Measurements from ENCODE around the gene RTL5.
A peak's percentile ranks its signal among the peaks of the same experiment; 100 is the strongest.

Gene RTL5

DNA sequence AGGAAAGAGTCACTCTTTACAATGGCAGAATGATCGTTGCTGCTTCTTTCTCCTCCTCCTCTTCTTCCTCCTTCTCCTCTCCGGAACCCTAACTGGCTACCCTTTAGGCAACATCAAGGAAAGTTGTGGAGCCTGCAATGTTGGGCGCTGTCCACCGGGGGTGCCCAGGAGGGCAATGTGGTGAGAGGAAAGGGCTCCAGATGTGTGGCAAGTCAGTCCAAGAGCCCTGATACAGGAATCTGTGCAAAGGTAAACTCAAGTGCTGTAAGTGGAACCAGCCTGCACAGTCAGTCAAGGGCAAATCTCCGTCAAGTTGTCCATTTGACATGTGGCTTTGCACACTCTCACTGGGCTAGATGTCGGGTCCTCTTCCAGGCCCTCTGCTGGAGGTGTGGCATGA, 2.8 kb downstream of the RTL5 start:
- peak; percentile 29 for DNase-seq

DNA sequence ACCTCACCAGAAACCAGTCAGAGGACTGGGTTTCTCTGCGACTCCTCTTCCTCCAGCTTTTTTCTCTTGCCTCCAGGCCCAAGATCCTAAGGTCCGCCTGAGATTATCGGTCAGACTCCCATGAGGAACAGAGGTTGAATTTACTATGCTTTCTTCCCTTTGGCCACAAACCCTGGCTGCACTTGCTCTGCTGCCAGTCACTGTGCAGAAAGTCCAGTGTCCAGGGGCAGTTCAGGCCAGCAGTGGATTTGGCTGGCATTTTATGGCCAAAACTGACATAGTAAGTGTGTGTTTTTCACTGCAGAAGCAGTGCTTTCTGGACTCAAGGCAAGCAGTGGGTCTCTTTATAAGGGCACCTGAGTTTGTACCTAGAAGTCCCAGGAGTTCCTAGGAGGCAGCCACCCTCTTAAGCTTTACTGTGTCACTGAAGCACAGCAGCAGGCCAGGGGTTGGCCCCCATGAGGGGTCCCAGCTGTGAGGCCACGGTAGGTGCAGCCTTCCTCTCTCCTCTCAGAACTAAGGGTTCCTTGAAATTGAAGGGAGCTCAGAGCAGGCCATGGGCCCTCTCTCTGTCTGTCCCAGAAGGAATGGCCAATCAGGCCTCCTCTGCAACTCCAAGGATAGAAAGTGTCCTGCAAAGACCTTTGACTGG, 3.4 kb downstream of the RTL5 start:
- no peak for DNase-seq

DNA sequence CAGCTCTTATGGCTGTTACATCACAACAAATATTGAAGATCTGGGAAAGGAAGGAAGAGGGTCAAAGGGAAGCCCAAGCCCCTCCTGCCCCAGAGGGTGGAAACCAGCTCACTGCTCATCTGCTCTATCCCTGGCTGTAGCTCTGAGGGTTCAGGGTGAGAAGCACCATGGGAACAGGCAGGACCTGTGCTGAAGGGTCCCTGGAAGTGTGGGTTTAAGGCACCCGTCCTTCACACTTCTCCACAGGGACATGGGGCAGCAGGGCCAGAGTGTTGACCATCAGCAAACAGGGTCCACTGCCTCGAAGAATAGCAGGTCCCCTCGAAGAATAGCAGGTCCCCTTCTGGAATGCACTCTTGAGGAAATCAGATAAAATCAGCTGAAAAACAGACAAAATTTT, 4.4 kb downstream of the RTL5 start:
- DNase-seq: no peak

DNA sequence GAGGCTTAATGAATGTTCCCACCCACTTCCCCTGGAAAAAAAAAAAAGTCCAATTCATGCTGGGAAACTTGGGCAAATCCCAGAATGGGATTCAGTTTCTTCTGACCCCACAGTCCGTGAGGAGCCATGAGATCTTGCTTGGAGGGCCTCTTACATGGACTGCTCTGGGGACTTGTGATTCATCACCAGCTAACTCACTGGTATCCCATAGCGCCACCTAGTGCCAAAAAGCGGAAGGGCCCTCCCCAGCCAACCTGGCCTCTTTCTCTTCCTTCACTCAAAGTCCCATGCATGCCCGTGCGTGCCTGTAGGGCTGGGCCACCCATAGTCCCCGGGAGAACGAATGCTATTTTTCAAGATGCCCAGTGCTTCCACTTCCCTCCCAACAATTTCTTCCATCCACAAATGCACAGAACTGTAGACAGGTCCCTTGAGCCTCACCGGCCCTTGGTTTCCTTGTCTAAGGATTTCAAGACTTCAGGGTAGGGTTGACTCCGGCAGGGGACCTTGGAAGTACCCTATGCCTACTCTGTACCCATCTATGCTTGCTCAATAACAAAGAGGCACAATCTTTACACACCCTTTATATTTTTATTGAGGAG, 5.1 kb downstream of the RTL5 start:
- peak; percentile 77 for DNase-seq

DNA sequence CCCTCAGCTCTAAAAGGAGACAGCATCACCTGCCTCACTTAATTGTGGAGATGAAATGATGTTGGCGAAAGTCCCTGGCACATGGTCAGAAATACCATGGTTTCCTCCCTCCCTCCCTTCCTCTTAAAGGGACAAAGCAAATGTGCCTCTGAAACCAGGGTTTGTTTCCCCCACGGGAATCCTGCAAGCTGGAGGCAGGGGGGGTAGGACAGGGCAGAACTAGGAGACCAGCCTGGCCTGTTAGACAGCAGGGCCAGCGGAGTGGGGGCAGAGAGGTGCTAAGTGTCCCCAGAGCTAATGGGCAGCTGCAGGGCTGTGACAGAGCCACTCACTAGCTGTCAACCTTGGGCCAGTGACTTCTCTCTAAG, 5.7 kb downstream of the RTL5 start:
- no peak for DNase-seq

DNA sequence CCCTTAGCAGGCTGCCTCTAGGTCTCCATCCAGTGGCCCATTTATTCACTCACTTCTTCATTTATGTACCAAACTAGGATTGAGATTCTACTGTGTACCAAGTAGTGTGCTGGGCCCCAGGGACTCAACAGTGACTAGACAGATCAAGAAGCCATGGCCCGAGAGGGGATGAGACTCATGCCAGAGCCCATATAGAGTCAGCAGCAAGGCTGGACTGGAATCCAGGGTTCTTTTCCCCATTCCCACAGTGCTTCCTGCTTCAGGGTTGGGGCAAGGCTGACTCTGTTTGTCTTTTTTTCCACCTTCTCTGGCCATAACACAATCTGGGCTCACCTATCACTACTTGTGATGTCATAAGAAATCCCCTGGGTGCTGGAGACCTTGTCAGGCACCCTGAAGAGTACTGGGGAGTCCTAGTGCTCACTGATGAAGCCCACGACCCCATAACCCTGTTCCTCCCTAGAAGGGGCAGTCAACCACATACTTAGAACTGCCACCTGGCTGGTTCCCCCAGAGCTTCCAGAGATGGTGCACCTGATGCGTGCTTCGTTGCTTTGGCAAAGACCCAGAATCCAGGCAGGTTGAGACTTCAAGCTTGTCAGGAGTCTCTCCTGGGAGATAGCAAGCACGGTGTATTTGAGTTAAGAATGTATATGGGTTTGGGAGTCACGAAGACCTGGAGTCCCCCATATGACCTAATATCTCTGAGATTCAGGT, 6.2 kb downstream of the RTL5 start:
- DNase-seq: no peak

DNA sequence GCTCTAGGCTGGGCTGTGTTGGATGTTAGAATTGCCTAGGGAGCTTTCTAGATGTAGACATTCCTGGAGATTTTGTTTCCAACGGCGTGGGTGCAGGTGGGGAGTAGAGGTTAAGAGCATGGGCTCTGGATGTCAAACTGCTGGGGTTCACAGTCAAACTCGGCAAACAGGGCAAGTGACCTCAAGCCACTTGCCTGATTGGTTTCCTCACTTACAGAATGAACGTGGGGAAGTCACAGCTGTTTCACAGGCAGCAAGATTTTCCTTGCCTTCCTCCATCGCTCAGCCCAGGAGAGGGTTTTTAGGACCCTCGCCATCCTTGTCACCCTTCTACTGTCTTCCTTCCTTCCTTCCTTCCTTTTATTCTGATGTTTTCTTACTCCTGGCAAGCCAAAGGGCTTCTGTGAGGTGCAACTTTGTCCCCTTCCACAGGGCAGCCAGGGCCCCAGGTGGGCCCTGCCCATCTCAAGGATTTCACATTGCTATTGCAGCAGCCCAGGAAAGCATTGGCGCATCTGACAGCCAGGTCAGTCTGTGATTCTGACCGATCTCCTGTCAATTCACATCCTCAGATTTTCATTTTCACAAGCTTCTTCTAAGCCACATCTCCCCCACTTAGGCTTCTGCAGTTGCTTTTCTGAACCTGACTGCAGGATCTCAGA, 7.0 kb downstream of the RTL5 start:
- no peak for DNase-seq

DNA sequence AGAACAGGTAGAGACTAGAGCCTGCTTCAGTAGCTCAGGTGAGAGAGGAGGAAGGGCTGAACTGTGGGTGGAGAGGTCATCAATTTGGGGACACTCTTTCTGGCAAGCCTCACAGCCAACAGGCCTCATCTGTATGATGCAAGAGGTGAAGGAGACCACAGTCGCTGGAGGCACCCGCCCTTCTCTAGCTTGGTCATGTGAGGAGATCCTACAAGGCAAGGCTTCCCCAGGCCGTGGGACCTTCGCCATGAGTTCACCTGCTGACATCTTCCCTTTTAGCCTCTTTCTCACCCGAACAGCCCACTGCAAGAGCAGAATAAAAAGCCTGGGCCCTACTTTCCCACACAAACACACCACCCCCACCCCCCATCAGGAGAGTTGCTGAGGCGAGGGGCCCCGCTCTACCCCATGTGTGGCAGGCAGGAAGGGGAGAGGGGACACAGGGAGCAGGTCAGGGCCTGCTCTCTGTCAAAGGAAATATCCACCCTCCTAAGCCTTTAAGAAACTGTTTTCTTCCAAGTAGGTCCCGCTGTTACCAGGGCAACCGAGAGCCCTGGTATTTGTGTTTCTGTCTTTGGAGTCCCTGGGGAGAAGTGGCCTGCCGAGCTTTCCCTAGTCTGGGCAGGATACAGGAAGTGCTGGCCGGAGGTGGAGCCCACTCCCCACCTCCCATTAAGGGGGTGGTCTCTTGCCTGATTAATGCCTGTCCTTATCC, 8.1 kb downstream of the RTL5 start:
- no peak for DNase-seq

DNA sequence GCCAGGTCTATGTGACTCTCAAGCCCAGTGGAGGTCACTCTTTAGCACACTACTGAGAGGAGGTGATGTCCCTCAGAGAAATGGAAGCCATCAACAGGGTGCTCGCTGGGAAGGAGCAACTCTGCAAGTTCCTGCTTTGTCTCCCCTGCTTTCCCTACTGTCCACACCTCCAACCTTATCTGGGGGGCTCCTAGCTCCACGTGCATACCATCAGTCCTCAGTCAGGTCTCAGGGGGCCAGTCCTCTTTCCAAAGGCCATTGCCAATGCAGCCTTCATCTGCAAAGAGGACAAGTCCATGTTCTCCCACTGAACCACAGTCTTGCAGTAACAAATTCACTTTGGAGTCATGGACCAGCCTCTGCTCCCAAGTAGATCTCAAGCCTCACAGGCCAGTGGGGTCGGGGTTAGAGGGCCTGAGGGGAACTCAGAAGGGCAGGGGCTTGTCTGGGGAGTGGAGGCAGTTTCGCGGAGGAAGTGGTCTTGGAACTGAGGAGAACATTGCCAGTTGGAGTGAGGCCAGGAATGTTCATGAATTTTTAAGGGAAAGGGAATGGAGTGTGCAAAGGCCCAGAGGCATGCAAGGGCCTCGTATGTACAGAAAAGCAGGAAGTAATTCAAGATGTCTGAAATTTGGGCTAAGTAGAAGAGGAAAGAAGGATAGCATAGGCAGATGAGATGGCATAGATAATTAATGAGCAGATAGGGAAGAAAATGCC, 8.9 kb downstream of the RTL5 start:
- DNase-seq: no peak

DNA sequence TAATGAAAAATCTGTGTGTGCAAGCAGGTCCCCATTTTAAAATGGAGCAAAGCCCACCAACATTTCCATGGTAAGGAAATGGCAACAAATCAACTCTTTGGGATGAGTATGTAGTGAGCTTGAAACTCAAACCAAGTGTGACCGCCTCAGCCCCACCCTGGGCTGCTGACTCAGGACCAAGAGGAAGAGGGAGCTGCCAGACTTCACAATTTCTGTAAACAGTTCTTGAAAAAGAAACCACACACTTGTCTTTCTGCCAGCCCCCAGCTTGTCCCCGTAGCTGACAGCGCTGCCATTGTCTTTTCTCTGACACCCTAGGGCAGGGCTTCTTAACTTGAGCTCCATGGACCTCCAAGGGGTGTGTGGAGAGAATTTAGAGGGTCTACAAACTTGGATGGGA, 10.3 kb downstream of the RTL5 start:
- DNase-seq: no peak

DNA sequence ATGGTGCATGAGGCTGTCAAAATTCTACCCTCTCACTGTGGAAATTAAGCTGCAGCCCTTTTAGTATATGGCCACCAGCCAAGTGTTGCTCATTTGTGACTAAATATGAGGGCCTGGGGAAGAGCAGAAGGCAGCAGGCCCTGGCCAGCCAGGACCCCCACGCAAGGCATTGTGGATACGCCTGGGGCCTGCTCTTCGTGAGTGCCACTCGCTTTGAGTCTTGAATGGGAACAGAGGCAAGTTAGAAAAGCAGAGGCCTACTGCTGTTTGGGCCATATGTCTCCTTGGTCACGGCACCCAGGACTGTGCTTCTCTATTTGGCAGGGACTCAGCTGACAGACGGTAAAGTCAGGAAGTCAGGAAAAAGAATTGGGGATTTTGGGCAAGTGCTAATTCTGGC, 10.9 kb downstream of the RTL5 start:
- no peak for DNase-seq

DNA sequence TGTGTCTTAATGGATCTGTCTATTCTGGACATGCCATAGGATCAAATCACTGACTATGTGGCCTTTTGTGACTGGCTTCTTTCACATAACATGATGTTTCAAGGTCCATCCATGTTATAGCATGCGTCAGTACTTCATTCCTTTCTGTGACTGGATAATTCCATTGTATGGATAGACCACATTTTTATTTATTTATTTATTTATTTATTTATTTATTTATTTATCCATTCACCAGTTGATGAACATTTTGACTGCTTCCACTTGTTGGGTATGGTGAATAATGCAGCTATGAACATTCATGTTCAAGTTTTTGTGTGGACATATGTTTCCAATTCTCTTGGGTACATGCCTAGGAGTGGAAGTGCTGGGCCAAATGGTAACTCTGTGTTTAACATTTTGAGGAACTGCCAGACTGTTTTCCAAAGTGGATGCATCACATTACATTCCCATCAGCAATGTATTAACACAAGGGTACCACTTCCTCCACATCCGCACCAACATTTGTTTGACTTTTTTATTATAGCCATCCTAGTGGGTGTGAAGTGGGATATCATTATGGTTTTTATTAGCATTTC, 14.0 kb downstream of the RTL5 start:
- no peak for DNase-seq

DNA sequence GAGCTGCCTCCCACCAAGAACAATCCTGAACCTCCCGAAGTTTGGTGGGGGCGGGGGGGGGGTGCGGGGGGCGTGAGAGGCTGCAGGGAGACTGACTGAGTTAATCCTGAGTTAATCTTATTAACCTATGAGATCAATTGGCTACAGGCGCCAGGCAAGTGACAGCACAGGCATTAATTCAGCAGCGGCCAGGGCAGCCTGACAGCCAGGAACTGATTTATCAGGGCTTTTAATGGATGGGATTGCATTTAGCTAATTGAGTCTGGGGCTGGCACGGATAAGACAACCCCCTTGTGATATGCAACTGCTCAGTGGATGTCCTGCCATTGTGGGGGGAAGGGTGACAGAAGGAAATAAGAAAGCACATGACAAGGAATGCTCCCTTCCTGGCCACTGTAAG, 16.3 kb downstream of the RTL5 start:
- DNase-seq: no peak

DNA sequence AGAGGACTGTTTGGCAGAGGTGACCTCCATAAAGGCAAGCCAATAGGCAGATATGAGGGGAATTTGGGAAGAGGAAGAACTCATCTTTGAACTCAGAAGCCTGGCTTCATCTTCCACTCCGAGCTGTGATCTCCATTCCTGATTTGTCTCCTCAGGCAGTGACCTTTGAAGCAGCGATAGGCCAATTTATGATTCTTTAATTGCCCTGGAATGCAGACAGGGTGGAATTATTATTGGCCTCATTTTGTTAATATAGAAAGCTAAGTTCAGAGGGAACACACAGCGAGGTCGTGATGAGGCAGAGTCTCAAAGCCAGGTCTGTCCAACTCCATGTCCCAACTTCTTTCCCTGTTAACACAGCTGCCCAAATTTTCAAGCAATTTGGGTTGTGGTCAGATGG, 16.9 kb downstream of the RTL5 start:
- DNase-seq: no peak

DNA sequence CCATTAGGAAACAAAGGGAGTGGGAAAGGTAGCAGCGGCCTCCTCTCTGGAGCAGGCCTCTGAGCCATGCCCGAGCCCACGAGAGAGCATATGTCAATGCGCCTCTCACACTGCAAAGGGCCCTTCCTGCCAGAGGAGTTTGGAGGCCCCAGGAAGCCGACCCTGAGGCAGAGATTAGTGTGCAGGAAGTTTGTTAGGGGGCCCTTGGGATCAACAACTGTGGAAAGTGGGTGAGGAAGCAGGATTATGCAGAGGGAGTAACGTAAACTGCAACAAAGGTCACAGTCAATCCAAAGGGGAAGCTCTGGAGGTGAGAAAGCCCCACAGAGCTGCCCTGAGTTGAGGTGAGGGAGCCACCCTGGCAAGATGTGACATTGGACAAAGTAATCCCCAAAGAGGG, 17.4 kb downstream of the RTL5 start:
- DNase-seq: no peak

DNA sequence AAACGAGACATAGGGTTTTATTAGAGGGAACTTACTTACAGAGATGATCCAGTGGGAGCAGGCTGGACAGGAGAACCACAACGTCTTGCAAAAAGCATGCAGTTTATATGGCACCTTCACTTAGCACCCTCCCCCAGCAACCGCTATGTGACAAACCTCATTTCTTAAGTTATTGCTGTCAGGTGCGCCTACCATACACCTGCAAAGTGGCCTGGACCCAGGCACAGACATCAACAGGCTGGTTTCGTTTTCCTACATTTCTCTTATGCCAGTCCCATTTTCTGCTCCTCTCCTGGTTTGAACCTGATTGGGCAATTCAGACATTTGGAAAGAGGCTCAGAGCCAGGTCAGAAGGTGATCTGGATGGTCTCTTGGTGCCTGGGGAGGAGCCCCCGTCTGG, 18.3 kb downstream of the RTL5 start:
- no peak for DNase-seq

DNA sequence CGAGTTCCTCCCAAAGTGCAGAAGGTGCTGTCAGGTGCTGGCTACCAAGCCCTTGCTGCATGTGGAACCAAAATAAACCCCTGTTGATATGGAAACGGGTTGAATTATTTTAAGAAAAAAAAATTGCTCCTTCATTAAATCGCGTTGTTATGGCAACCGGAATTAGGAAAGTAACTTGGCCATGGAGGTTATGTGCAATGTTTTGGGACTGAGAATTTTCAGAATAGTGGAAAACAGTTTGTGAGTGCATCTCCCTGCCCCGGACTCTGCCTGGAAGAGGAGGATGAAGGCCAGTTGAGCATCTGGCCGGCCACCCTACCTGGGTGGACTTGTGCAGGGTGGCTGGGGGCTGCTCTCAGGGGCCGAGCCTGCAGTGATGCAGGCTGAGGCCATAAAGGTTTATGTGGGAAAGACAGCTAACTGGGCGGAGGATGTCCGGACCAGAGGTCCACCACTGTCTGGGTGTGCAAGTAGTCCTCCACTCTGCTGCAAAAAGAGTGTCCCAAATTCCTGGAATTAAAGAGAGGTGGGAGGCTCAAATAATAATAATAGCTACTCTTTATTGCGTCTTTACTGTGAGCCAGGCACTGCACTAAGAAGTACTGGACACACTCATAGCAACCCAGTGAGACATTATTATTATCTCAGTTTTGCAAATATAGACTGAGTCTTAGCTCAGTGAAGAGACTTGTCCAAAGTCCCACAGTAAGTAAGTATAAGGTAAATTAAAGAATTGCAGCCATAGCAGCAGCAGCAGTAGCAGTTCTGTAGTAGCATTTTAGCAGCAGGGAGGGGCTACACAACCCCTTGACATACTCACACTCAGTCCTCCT, 20.6 kb downstream of the RTL5 start:
- no peak for DNase-seq

DNA sequence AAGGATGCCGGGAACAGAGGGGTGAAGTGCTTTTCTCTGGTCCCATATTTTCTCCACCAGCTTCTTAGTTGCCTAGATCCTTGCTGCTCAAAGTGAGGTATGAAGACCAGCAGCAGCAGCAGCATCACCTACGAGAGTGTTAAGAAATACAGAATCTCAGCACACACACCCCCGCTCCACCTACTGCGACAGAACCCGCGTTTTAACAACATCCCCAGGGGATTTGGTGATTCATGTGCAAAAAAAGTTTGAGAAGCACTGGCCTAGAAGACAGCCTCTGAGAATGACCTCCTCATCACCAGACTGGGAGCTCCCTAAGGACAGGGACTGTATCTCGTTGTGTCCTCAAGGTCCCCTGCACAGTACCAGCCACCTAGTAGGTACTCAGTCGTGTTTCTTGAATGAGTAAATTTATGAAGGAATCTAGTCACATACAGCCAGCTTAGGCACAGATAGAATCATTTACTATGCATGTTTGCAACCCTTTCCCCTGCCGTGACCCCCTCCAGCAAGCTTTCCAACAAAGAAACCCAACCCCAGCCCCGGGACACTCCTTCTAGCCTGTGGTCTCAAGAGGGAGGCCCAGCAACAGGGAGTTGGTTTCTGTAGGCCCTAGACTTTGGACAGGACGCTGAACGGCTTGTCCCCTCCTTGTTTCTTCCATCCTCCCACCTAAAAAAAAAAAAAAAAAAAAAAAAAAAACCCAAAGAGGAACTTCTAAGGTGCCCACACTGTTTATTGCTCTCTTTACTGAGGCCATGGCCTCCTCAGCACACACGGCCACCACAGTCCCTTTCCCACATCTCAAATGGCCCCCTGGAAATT, 21.5 kb downstream of the RTL5 start:
- DNase-seq: no peak

DNA sequence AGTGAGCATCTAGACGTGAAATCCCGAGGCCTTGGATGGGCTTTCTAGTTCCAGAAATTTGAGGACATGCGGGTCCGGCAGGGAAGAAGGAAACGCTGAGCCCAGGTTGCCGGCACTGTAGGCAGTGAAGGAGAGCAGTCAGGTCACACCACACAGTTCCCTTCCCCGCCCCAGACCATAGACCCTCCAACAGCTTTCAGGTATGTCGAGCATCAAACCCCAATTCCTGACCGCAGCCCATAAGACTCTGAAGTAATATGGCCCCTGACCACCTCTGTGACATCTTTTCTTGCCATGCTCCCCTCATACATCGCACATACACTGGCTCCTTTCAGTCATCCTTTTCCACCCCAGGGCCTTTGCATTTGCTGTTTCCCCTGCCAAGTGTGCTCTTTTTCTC, 23.0 kb downstream of the RTL5 start:
- DNase-seq: no peak

DNA sequence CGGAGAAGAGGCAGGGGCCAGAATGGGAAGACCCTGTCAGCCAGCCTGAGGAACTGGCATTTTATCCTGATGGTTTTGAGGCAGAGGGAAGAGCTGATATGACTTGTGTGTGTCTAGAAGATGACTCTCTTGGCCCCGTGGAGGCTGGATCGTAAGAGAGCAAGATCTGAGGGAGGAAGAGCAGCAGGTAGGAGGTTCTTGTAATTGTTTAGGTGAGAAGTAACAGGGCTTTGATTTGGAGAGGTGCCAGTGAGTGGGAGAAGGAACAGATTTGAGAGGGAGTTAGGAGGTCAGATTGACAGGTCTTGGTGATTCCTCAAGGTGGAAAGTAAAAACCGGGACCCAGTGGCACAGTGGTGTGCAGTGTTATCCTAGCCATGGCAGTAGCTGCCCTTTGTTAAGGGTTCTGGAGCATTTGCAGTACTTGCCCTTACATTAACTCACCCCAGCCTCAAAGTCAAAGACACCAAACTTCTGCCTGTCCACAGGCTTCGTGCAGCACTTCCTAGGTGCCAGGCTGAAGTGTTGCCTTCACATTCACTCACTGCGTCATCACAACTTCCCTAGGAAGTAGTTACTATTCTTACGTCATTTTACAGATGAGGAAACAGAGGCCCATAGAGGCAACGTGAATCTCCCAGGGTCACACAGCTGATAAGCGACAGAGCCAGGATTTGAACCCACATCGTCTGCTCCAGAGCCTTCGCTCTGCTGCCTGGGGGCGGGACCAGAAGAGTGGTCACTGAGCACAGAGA, 23.7 kb downstream of the RTL5 start:
- no peak for DNase-seq
